ENCODE results near the gene FARP1. TPM values are rescaled to one million over a fixed set of nuclear protein-coding genes. Genes with fewer than 3 reads are reported as not detected.

Gene FARP1
- total and polyA plus RNA-seq, 10 of the 15 experiments (the other 5 are each of a cell fraction or from before 2014, with no cell fraction given), result 0.17 to 6.9 (median 0.68) TPM

GRCh38 chr13:98187155-98187964, 44.5 kb downstream of the FARP1 start (continued):
- TF ChIP-seq, protein P1, sequence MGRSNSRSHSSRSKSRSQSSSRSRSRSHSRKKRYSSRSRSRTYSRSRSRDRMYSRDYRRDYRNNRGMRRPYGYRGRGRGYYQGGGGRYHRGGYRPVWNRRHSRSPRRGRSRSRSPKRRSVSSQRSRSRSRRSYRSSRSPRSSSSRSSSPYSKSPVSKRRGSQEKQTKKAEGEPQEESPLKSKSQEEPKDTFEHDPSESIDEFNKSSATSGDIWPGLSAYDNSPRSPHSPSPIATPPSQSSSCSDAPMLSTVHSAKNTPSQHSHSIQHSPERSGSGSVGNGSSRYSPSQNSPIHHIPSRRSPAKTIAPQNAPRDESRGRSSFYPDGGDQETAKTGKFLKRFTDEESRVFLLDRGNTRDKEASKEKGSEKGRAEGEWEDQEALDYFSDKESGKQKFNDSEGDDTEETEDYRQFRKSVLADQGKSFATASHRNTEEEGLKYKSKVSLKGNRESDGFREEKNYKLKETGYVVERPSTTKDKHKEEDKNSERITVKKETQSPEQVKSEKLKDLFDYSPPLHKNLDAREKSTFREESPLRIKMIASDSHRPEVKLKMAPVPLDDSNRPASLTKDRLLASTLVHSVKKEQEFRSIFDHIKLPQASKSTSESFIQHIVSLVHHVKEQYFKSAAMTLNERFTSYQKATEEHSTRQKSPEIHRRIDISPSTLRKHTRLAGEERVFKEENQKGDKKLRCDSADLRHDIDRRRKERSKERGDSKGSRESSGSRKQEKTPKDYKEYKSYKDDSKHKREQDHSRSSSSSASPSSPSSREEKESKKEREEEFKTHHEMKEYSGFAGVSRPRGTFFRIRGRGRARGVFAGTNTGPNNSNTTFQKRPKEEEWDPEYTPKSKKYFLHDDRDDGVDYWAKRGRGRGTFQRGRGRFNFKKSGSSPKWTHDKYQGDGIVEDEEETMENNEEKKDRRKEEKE (IDR thresholded peaks at IDR 0.05), result no peak
- TF ChIP-seq NFIC (IDR thresholded peaks at IDR 0.05; ENCODE audit: low read depth, low read length) (no peak), NFYA (IDR thresholded peaks at IDR 0.05; ENCODE audit: borderline replicate concordance, low read depth, low read length) (no peak), NFYB (IDR thresholded peaks at IDR 0.05; ENCODE audit: insufficient read depth, low read depth, low read length) (no peak)

- ChIA-PET SMC1A (ENCODE audit: uncharacterized antibody, unreplicated experiment) (interaction anchor here (1.0 to 2.3 kb wide), 8 partner anchors 9 to 96 kb away, joined by 3 to 8 read pairs (median 3); no protein-coding TSS in a partner anchor), POLR2A (interaction anchor here (1.0 kb wide), 1 partner anchor 27 kb away, joined by 3 read pairs; no protein-coding TSS in a partner anchor), CTCF (no interaction called here), RAD21 (ENCODE audit: unreplicated experiment) (interaction anchor here (0.7 to 1.3 kb wide), 4 partner anchors 14 to 325 kb away, joined by 3 to 5 read pairs (median 3); no protein-coding TSS in a partner anchor)
- Histone ChIP-seq H3K79me2 (ENCODE audit: control insufficient read depth, insufficient read depth, low read length) (no peaks in the 10 kb centered on the region), H3K4me1 (ENCODE audit: control insufficient read depth, insufficient read depth, low read length) (no peaks in the 10 kb centered on the region), H4K20me1 (ENCODE audit: control insufficient read depth, insufficient read depth) (no peaks in the 10 kb centered on the region), H3K4me2 (ENCODE audit: control insufficient read depth, insufficient read depth) (no peak overlapping the region), H3K4me3 (no peak overlapping the region), H3K9me3 (replicated peaks; ENCODE audit: control insufficient read depth, insufficient read depth, low read length) (no peaks in the 10 kb centered on the region), H2AFZ (ENCODE audit: control insufficient read depth, low read depth, low read length) (no peak overlapping the region), H3K27me3 (replicated peaks in 1 of 2; ENCODE audit: control insufficient read depth in 2 of 2, insufficient read depth in 2 of 2, low read length in 1 of 2) (no peaks in the 10 kb centered on the region), H3K36me3 (ENCODE audit: control insufficient read depth in 2 of 2, insufficient read depth in 2 of 2, low read length in 1 of 2) (no peaks in the 10 kb centered on the region), H3K9ac (ENCODE audit: control insufficient read depth, insufficient read depth, low read length) (no peak overlapping the region), H3K27ac (ENCODE audit: control insufficient read depth, insufficient read depth) (no peak overlapping the region)
- intact Hi-C loops (cut with micrococcal nuclease; ENCODE audit: unreplicated experiment) (no loop called here), in situ Hi-C loops (cut with MboI) (no loop called here)
- ATAC-seq (no peak), FAIRE-seq (no peak), DNase-seq (ENCODE audit: low read depth, low spot score) (no peak)
- no TSS peak for BruUV-seq (replicated peaks)
- WGBS (ENCODE audit: insufficient coverage, insufficient replicate concordance, low lambda C conversion rate, missing lambda C conversion rate), result 45% methylated on average over 7 of the region's 7 CpGs
- TF ChIP-seq, protein P2, sequence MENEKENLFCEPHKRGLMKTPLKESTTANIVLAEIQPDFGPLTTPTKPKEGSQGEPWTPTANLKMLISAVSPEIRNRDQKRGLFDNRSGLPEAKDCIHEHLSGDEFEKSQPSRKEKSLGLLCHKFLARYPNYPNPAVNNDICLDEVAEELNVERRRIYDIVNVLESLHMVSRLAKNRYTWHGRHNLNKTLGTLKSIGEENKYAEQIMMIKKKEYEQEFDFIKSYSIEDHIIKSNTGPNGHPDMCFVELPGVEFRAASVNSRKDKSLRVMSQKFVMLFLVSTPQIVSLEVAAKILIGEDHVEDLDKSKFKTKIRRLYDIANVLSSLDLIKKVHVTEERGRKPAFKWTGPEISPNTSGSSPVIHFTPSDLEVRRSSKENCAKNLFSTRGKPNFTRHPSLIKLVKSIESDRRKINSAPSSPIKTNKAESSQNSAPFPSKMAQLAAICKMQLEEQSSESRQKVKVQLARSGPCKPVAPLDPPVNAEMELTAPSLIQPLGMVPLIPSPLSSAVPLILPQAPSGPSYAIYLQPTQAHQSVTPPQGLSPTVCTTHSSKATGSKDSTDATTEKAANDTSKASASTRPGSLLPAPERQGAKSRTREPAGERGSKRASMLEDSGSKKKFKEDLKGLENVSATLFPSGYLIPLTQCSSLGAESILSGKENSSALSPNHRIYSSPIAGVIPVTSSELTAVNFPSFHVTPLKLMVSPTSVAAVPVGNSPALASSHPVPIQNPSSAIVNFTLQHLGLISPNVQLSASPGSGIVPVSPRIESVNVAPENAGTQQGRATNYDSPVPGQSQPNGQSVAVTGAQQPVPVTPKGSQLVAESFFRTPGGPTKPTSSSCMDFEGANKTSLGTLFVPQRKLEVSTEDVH (IDR thresholded peaks at IDR 0.05; ENCODE audit: low read depth, partially characterized antibody), result no peak
- TF ChIP-seq LARP7 (IDR thresholded peaks at IDR 0.05) (no peak), USF1 (IDR thresholded peaks at IDR 0.05; ENCODE audit: borderline replicate concordance, extremely low read length, insufficient read depth, low read depth, low read length) (no peak), RBBP5 (conservative IDR thresholded peaks at IDR 0.05) (no peak), E2F4 (IDR thresholded peaks at IDR 0.05; ENCODE audit: low read depth, low read length) (no peak)
- TF ChIP-seq, protein P3, sequence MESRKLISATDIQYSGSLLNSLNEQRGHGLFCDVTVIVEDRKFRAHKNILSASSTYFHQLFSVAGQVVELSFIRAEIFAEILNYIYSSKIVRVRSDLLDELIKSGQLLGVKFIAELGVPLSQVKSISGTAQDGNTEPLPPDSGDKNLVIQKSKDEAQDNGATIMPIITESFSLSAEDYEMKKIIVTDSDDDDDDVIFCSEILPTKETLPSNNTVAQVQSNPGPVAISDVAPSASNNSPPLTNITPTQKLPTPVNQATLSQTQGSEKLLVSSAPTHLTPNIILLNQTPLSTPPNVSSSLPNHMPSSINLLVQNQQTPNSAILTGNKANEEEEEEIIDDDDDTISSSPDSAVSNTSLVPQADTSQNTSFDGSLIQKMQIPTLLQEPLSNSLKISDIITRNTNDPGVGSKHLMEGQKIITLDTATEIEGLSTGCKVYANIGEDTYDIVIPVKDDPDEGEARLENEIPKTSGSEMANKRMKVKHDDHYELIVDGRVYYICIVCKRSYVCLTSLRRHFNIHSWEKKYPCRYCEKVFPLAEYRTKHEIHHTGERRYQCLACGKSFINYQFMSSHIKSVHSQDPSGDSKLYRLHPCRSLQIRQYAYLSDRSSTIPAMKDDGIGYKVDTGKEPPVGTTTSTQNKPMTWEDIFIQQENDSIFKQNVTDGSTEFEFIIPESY (IDR thresholded peaks at IDR 0.05), result no peak
These were observed 45.0 kb downstream of the FARP1 start for GRCh38 chr13:98187965-98188261.
